ENCODE measurements around the gene IFNA6.

IFNA6 gene

GRCh38 chr9:21350787-21351186 is at the start of gene IFNA6:
TSS of gene IFNA6 (minus strand) at chr9:21350887. CDS start at chr9:21350887, 0 bp downstream.
- POLR2A ChIA-PET (ENCODE audit: low non-redundant PET), result no interaction called here
- CTCF ChIA-PET, result no interaction called here
- no peak for DNase-seq (ENCODE audit: low spot score)
- no peak within 1 kb of the TSS for H3K27ac ChIP-seq
- TF ChIP-seq CTCF (conservative IDR thresholded peaks at IDR 0.05; ENCODE audit: low read depth), result no peak

GRCh38 chr9:21399956-21400355 is 49.3 kb upstream of the IFNA6 start:
- TF ChIP-seq CTCF (conservative IDR thresholded peaks at IDR 0.05; ENCODE audit: low read depth), result no peak
- CTCF ChIA-PET, result interaction anchor here (0.7 kb wide), 1 partner anchor 10 kb away, joined by 3 read pairs; no protein-coding TSS in a partner anchor
- DNase-seq (ENCODE audit: low spot score), result no peak
- no peak overlapping the region for H3K27ac ChIP-seq
- POLR2A ChIA-PET (ENCODE audit: low non-redundant PET), result no interaction called here

GRCh38 chr9:21398955-21399489 is 48.3 kb upstream of the IFNA6 start:
- ChIA-PET CTCF (interaction anchor here (0.6 to 0.7 kb wide), 2 partner anchors 10 to 214 kb away, joined by 3 read pairs; no protein-coding TSS in a partner anchor), POLR2A (ENCODE audit: low non-redundant PET) (no interaction called here)
- H3K27ac ChIP-seq, result no peak overlapping the region

GRCh38 chr9:21395778-21396717 is 45.4 kb upstream of the IFNA6 start:
- no peak overlapping the region for H3K27ac ChIP-seq
- POLR2A ChIA-PET (ENCODE audit: low non-redundant PET), result no interaction called here
- peak; percentile 72 for TF ChIP-seq CTCF (conservative IDR thresholded peaks at IDR 0.05; ENCODE audit: low read depth)
- CTCF ChIA-PET, result interaction anchor here (0.5 to 2.0 kb wide), 15 partner anchors 9 to 999 kb away, joined by 3 to 9 read pairs (median 4); partner anchors contain the start of gene IFNA2
- no peak for DNase-seq (ENCODE audit: low spot score)

More at GRCh38 chr9:21398955-21399489, 48.3 kb upstream of the IFNA6 start:
- DNase-seq (ENCODE audit: low spot score), result no peak
- no peak for TF ChIP-seq CTCF (conservative IDR thresholded peaks at IDR 0.05; ENCODE audit: low read depth)

- no peak for TF ChIP-seq CTCF (conservative IDR thresholded peaks at IDR 0.05; ENCODE audit: low read depth)
- no peak for DNase-seq (ENCODE audit: low spot score)
- POLR2A ChIA-PET (ENCODE audit: low non-redundant PET), result no interaction called here
- H3K27ac ChIP-seq, result no peak overlapping the region
- CTCF ChIA-PET, result interaction anchor here (0.6 kb wide), 1 partner anchor 13 kb away, joined by 4 read pairs; no protein-coding TSS in a partner anchor
Measured at GRCh38 chr9:21392270-21392669, 41.6 kb upstream of the IFNA6 start.

- TF ChIP-seq CTCF (conservative IDR thresholded peaks at IDR 0.05; ENCODE audit: low read depth), result no peak
- CTCF ChIA-PET, result interaction anchor here (1.5 kb wide), 1 partner anchor 11 kb away, joined by 4 read pairs; no protein-coding TSS in a partner anchor
- no peak within 1 kb of the TSS for H3K27ac ChIP-seq
- POLR2A ChIA-PET (ENCODE audit: low non-redundant PET), result no interaction called here
- DNase-seq (ENCODE audit: low spot score), result no peak
Measured at GRCh38 chr9:21385131-21385670, 34.5 kb upstream of the IFNA6 start, which contains the start of gene IFNA2. TSS of gene IFNA2 (minus strand) at chr9:21385398. CDS start at chr9:21385329, 69 bp downstream.

All from RWPE1 (cell line).